Omental fat pad (tissue), 4 donors: ENCODE results near the gene BAIAP2. TPM values are rescaled to one million over a fixed set of nuclear protein-coding genes. Genes with fewer than 3 reads are reported as not detected.
"Not testable (repeated sequence)": the region's sequence is repeated elsewhere in the genome, so short reads cannot be mapped to it uniquely, and the experiment has no call there.

Experiments
- ATAC-seq: fragments of 150-250 bp; one replicate; pipeline ENCODE4 v1.9.1; 2016; ENCODE audit warnings: mild to moderate bottlenecking, moderate library complexity; ENCODE audit not compliant: low FRiP score
- DNase-seq: peaks from one replicate; pipeline ENCODE4 v3.0.0-alpha.2; 2019; ENCODE audit warnings: low spot score
- total RNA-seq, 4 donors: library from RNA; depleted of rRNA; stranded (reverse); fragments of >200 nt; gene quantifications; one replicate each; pipeline ENCODE4 v1.1.0, GENCODE V29; 2016
- TF ChIP-seq, protein P1 (sequence below), 3 donors: fragments of 450-650 bp; IDR thresholded peaks; one replicate each; pipeline ENCODE4 v1.5.1; 2016 to 2017; ENCODE audit warnings: antibody characterized with exemption in 3 of 3, mild to moderate bottlenecking in 3 of 3, moderate library complexity in 2 of 3

Gene BAIAP2
- total RNA-seq, 4 donors from 2014 or later = 15.9 to 50.2 (median 36.4) TPM

DNA sequence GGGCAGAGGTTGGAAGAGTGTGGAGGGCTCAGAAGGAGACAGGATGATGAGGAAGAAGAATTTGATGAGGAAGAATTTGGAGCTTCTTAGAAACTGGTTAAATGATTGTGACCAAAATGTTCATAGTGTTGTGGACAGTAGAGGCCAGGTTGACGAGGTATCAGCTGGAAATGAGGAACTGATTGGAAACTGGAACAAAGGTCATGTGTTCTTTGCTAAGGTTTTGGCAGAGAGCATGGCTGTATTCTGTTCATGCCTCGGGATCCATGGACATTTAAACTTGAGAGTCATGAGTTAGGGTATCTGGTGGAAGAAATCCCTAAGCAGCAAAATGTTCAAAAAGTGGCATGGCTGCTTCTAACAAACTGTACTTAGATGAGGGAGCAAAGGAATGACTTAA is 24.0 kb upstream of the BAIAP2 start:
- TF ChIP-seq, protein P1, sequence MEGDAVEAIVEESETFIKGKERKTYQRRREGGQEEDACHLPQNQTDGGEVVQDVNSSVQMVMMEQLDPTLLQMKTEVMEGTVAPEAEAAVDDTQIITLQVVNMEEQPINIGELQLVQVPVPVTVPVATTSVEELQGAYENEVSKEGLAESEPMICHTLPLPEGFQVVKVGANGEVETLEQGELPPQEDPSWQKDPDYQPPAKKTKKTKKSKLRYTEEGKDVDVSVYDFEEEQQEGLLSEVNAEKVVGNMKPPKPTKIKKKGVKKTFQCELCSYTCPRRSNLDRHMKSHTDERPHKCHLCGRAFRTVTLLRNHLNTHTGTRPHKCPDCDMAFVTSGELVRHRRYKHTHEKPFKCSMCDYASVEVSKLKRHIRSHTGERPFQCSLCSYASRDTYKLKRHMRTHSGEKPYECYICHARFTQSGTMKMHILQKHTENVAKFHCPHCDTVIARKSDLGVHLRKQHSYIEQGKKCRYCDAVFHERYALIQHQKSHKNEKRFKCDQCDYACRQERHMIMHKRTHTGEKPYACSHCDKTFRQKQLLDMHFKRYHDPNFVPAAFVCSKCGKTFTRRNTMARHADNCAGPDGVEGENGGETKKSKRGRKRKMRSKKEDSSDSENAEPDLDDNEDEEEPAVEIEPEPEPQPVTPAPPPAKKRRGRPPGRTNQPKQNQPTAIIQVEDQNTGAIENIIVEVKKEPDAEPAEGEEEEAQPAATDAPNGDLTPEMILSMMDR (IDR thresholded peaks at IDR 0.05) = no peak
- ATAC-seq = no peak
- no peak for DNase-seq

DNA sequence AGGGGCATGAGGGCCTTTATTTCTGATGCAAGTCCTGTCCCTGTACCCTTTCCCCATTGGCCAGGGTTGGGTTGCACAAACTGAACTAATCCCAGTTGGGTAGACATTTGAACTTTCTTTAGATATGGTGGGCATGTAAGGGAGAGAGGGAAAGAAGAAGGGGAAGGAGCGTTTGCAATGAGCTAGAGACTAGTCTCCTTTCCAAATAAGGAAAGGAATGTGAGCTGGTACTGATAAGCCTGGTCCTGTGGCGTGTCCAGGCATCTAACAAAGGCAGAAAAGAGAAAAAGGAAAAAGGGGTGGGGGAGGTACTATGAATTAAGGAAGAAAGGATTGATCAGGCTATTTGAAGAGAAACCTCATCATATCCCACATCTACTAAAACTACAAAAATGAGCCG is 23.0 kb upstream of the BAIAP2 start:
- TF ChIP-seq, protein P1 (IDR thresholded peaks at IDR 0.05) = no peak
- no peak for ATAC-seq
- no peak for DNase-seq

DNA sequence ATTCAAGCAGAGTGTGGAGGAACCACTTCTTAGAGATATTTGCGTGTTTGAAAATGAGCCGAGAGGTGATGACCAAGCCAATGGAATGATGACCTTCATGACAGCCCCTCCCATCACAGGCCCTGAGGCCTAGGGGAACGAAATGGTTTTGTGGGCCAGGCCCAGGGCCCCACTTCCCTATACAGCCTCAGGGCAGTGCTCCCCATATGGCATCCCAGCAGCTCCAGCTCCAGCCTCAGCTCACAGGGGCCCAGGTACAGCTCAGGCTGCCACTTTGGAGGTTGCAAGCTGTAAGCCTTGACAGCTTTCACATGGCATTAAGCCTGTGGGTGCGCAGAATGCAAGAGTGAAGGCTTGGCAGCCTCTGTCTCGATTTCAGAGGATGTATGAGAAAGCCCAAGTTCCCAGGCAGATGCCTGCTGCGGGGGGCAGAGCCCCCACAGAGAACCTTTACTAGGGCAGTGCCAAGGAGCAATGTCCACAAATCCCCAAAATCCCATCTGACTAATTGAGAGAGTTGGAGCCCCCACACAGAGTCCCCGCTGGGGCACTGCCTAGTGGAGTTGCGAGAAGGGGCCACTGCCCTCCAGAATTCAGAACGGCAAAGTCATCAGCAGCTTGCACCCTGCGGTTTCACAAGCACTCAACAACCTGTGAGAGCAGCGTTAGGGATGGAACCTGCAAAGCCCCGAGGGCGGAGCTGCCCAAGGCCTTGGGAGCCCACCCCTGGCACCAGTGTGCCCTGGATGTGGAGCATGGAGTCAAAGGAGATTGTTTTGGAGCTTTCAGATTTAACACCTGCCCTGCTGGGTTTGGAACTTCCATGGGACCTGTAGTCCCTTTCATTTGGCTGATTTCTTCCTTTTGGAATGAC is 22.1 kb upstream of the BAIAP2 start:
- TF ChIP-seq, protein P1 (IDR thresholded peaks at IDR 0.05) = no peak
- no peak for ATAC-seq
- DNase-seq = no peak

DNA sequence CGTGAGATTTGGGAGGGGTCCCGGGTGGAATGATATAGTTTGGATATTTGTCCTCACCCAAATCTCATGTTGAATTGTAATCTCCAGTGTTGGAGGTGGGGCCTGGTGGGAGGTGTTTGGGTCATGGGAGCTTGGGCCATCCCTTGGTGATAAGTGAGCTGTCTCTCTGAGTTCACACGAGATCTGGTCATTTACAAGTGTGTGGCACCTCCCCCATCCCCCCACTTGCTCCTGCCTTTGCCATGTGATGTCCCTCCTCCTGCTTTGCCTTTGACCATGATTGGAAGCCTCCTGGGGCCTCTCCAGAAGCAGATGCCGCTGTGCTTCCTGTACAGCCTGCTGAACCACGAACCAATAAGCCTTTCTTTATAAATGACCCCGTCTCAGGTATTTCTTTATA is 21.3 kb upstream of the BAIAP2 start:
- ATAC-seq (no peak), DNase-seq (no peak)
- TF ChIP-seq, protein P1 (IDR thresholded peaks at IDR 0.05) = no peak

DNA sequence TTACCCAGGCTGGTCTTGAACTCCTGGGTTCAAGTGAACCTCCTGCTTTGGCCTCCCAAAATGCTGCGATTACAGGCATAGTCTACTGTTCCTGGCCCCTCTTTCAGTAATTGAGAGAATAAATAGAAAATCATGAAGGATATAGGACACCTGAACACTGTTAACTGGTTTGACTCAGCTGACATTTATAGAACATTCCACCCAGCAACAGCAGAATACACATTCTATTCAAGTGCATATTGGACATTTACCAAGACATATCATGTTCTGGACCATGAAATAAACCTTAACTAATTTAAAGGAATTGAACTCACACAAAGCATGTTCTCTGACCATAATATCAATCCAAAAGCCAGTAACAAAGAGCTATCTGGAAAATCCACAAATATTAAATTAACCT is 19.8 kb upstream of the BAIAP2 start:
- no peak for DNase-seq
- no peak for ATAC-seq
- TF ChIP-seq, protein P1 (IDR thresholded peaks at IDR 0.05) = no peak

DNA sequence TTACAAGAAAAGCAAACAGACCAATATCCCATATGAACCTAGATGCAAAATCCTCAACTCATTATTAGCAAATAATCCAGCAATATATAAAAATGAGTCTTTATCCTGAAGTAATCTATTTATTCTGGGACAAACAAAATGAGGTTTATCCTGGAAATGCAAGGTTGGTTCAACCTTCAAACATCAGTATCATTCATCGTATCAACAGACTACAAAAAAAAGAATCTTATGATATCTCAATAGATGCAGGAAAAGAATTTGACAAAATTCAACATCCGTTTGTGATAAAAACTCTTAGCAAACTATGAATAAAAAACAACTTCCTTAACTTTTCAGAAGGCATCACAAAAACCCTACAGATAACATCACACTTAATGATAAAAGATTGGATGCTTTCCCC is 18.4 kb upstream of the BAIAP2 start:
- DNase-seq (no peak), ATAC-seq (no peak)
- TF ChIP-seq, protein P1 (IDR thresholded peaks at IDR 0.05) = no peak

DNA sequence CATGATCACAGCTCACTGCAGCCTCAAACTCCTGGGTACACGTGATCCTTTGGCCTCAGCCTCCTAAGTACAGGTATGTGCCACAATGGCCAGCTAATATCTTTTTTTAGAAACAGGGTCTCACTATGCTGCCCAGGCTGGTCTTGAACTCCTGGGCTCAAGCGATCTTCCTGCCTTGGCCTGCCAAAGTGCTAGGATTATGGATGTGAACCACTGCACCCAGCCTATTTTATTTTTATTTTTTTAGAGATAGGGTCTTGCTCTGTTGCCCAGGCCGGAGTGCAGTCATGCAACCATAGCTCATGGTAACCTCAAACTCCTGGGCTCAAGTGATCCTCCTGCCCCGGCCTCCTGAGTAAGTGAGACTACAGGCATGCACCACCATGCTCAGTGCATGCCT is 17.6 kb upstream of the BAIAP2 start:
- not testable (repeated sequence) for DNase-seq, ATAC-seq
